ENCODE measurements around the gene DOCK11.

The DOCK11 gene

GRCh38 chrX:118654331-118654730 is 158.7 kb downstream of the DOCK11 start:
- H3K36me3 ChIP-seq (ENCODE audit: insufficient read depth, low read length), result peaks cover 10% of the 10 kb centered on the region; the same call in 1 of the 2 replicates
- H3K4me3 ChIP-seq (ENCODE audit: low read depth, low read length, poor library complexity, severe bottlenecking), result no peak overlapping the region
- no peak overlapping the region for H3K9ac ChIP-seq (ENCODE audit: low read length)
- no peaks in the 10 kb centered on the region for H4K20me1 ChIP-seq (ENCODE audit: insufficient read depth, low read length)
- no peak overlapping the region for H3K4me2 ChIP-seq (ENCODE audit: low read length)
- no peak for TF ChIP-seq CTCF (IDR thresholded peaks at IDR 0.05; ENCODE audit: low read length)
- no peak for TF ChIP-seq EZH2 (IDR thresholded peaks at IDR 0.05; ENCODE audit: borderline replicate concordance, low read length)
- H3K9me2 ChIP-seq (ENCODE audit: low read depth, low read length), result no peaks in the 10 kb centered on the region
- H3K4me1 ChIP-seq (ENCODE audit: insufficient read depth, low read length, severe bottlenecking), result no peaks in the 10 kb centered on the region
- H2AFZ ChIP-seq (ENCODE audit: low read length), result no peak overlapping the region
- no peak overlapping the region for H3K27ac ChIP-seq (ENCODE audit: low read depth, low read length, poor library complexity, severe bottlenecking)
- no peaks in the 10 kb centered on the region for H3K79me2 ChIP-seq (ENCODE audit: insufficient read depth, low read length)
- H3F3A ChIP-seq (ENCODE audit: insufficient read depth, low read length), result no peaks in the 10 kb centered on the region
- H3K27me3 ChIP-seq (ENCODE audit: insufficient read depth, low read length), result no peaks in the 10 kb centered on the region
- H3K9me3 ChIP-seq (ENCODE audit: low read length), result no peaks in the 10 kb centered on the region

- Histone ChIP-seq H3K79me2 (ENCODE audit: insufficient read depth, low read length) (no peaks in the 10 kb centered on the region), H3K27me3 (ENCODE audit: insufficient read depth, low read length) (no peaks in the 10 kb centered on the region), H3K4me2 (ENCODE audit: low read length) (no peak overlapping the region), H3K9ac (ENCODE audit: low read length) (no peak overlapping the region), H3K4me1 (ENCODE audit: insufficient read depth, low read length, severe bottlenecking) (no peaks in the 10 kb centered on the region), H3K9me2 (ENCODE audit: low read depth, low read length) (no peaks in the 10 kb centered on the region), H2AFZ (ENCODE audit: low read length) (no peak overlapping the region), H4K20me1 (ENCODE audit: insufficient read depth, low read length) (no peaks in the 10 kb centered on the region), H3K27ac (ENCODE audit: low read depth, low read length, poor library complexity, severe bottlenecking) (no peak overlapping the region), H3K36me3 (ENCODE audit: insufficient read depth, low read length) (peaks cover 9% of the 10 kb centered on the region; the same call in 1 of the 2 replicates), H3K4me3 (ENCODE audit: low read depth, low read length, poor library complexity, severe bottlenecking) (no peak overlapping the region), H3K9me3 (ENCODE audit: low read length) (no peaks in the 10 kb centered on the region), H3F3A (ENCODE audit: insufficient read depth, low read length) (no peaks in the 10 kb centered on the region)
- no peak for TF ChIP-seq CTCF (IDR thresholded peaks at IDR 0.05; ENCODE audit: low read length)
Observed at GRCh38 chrX:118655561-118656246, 160.1 kb downstream of the DOCK11 start.

GRCh38 chrX:118657413-118657812 is 161.8 kb downstream of the DOCK11 start:
- H3K4me2 ChIP-seq (ENCODE audit: low read length), result no peak overlapping the region
- no peaks in the 10 kb centered on the region for H3K9me3 ChIP-seq (ENCODE audit: low read length)
- no peak overlapping the region for H2AFZ ChIP-seq (ENCODE audit: low read length)
- no peak overlapping the region for H3K4me3 ChIP-seq (ENCODE audit: low read depth, low read length, poor library complexity, severe bottlenecking)
- no peak overlapping the region for H3K9ac ChIP-seq (ENCODE audit: low read length)
- no peak overlapping the region for H3K27ac ChIP-seq (ENCODE audit: low read depth, low read length, poor library complexity, severe bottlenecking)
- TF ChIP-seq EZH2 (IDR thresholded peaks at IDR 0.05; ENCODE audit: borderline replicate concordance, low read length), result no peak
- TF ChIP-seq CTCF (IDR thresholded peaks at IDR 0.05; ENCODE audit: low read length), result no peak
- no peaks in the 10 kb centered on the region for H3K27me3 ChIP-seq (ENCODE audit: insufficient read depth, low read length)
- H3K79me2 ChIP-seq (ENCODE audit: insufficient read depth, low read length), result no peaks in the 10 kb centered on the region
- H3K4me1 ChIP-seq (ENCODE audit: insufficient read depth, low read length, severe bottlenecking), result no peaks in the 10 kb centered on the region
- H3F3A ChIP-seq (ENCODE audit: insufficient read depth, low read length), result no peaks in the 10 kb centered on the region
- peaks cover 8% of the 10 kb centered on the region; the same call in 1 of the 2 replicates for H3K36me3 ChIP-seq (ENCODE audit: insufficient read depth, low read length)
- H4K20me1 ChIP-seq (ENCODE audit: insufficient read depth, low read length), result no peaks in the 10 kb centered on the region
- H3K9me2 ChIP-seq (ENCODE audit: low read depth, low read length), result no peaks in the 10 kb centered on the region
